H9 (cell line): ENCODE measurements around the gene C1orf122. TPM values are rescaled to one million over a fixed set of nuclear protein-coding genes. Genes with fewer than 3 reads are reported as not detected.

ENCODE experiments used
- DNase-seq: peaks from one replicate; pipeline ENCODE4 v3.0.0-alpha.2; 2017
- H2AFZ ChIP-seq: one replicate; pipeline ENCODE4 v1.6.1; 2013; ENCODE audit warnings: mild to moderate bottlenecking, low read length, control low read depth, moderate library complexity
- H2AK5ac ChIP-seq: 2 replicates; pipeline ENCODE4 v1.6.1; 2013; ENCODE audit warnings: low read length, control low read depth, mixed read lengths; ENCODE audit not compliant: insufficient read length
- H2BK120ac ChIP-seq: one replicate; pipeline ENCODE4 v1.6.1; 2013; ENCODE audit warnings: low read depth, mild to moderate bottlenecking, low read length, control low read depth, inconsistent platforms; ENCODE audit not compliant: poor library complexity, severe bottlenecking
- H2BK12ac ChIP-seq: 2 replicates; pipeline ENCODE4 v1.6.1; 2013; ENCODE audit warnings: low read length, control low read depth, mixed read lengths, low read depth; ENCODE audit not compliant: insufficient read length
- H2BK15ac ChIP-seq: 2 replicates; pipeline ENCODE4 v1.6.1; 2013; ENCODE audit warnings: low read depth, low read length, control low read depth
- H2BK20ac ChIP-seq: one replicate; pipeline ENCODE4 v1.6.1; 2013; ENCODE audit warnings: low read depth, mild to moderate bottlenecking, low read length, control low read depth, inconsistent platforms; ENCODE audit not compliant: poor library complexity, severe bottlenecking
- H2BK5ac ChIP-seq: 2 replicates; pipeline ENCODE4 v1.6.1; 2013; ENCODE audit warnings: low read length, control low read depth, mixed read lengths; ENCODE audit not compliant: insufficient read length
- H3K14ac ChIP-seq: 2 replicates; pipeline ENCODE4 v1.6.1; 2013; ENCODE audit warnings: low read length, control low read depth; ENCODE audit not compliant: insufficient read depth
- H3K18ac ChIP-seq: 2 replicates; pipeline ENCODE4 v1.6.1; 2013; ENCODE audit warnings: low read depth, mild to moderate bottlenecking, mixed read lengths, low read length, control low read depth; ENCODE audit not compliant: insufficient read length
- H3K23ac ChIP-seq: 2 replicates; pipeline ENCODE4 v1.6.1; 2013; ENCODE audit warnings: low read length, control low read depth, mixed read lengths, low read depth; ENCODE audit not compliant: insufficient read length
- H3K23me2 ChIP-seq: 2 replicates; pipeline ENCODE4 v1.6.1; 2013; ENCODE audit warnings: low read depth, mild to moderate bottlenecking, mixed read lengths, low read length, control low read depth; ENCODE audit not compliant: insufficient read length, poor library complexity, severe bottlenecking
- H3K27ac ChIP-seq: 2 replicates; pipeline ENCODE4 v1.5.1; 2013; ENCODE audit warnings: low read length, control low read depth, mixed read lengths, low read depth; ENCODE audit not compliant: insufficient read length
- H3K27me3 ChIP-seq: 2 replicates; pipeline ENCODE4 v1.6.1; 2013; ENCODE audit warnings: low read length, control low read depth, inconsistent platforms; ENCODE audit not compliant: insufficient read depth
- H3K4ac ChIP-seq: 2 replicates; pipeline ENCODE4 v1.6.1; 2013; ENCODE audit warnings: low read depth, mild to moderate bottlenecking, control low read depth, inconsistent platforms, low read length, moderate library complexity
- H3K4me1 ChIP-seq: 2 replicates; pipeline ENCODE4 v1.6.1; 2013; ENCODE audit warnings: low read length, control low read depth, inconsistent platforms; ENCODE audit not compliant: insufficient read depth
- H3K4me2 ChIP-seq: 2 replicates; pipeline ENCODE4 v1.6.1; 2013; ENCODE audit warnings: low read length, control low read depth, mixed read lengths; ENCODE audit not compliant: insufficient read length, insufficient read depth
- H3K56ac ChIP-seq: 2 replicates; pipeline ENCODE4 v1.6.1; 2013; ENCODE audit warnings: low read depth, mild to moderate bottlenecking, mixed read lengths, low read length, control low read depth; ENCODE audit not compliant: insufficient read length
- H3K79me1 ChIP-seq: 2 replicates; pipeline ENCODE4 v1.6.1; 2013; ENCODE audit warnings: low read depth, mild to moderate bottlenecking, moderate library complexity, low read length, control low read depth, inconsistent platforms; ENCODE audit not compliant: insufficient read depth, poor library complexity, severe bottlenecking
- H3K79me2 ChIP-seq: 2 replicates; pipeline ENCODE4 v1.6.1; 2013; ENCODE audit warnings: low read length, control low read depth, inconsistent platforms; ENCODE audit not compliant: insufficient read depth
- H3K9ac ChIP-seq: 2 replicates; pipeline ENCODE4 v1.6.1; 2013; ENCODE audit warnings: low read length, control low read depth, mixed read lengths; ENCODE audit not compliant: insufficient read length; ENCODE audit errors: extremely low read depth
- H3K9me3 ChIP-seq: one replicate; pipeline ENCODE4 v1.6.1; 2013; ENCODE audit warnings: low read depth, low read length, inconsistent platforms; ENCODE audit not compliant: control insufficient read depth
- H3T11ph ChIP-seq: one replicate; pipeline ENCODE4 v1.6.1; 2013; ENCODE audit warnings: mild to moderate bottlenecking, low read length, control low read depth, inconsistent platforms
- H4K20me1 ChIP-seq: one replicate; pipeline ENCODE4 v1.6.1; 2013; ENCODE audit not compliant: control insufficient read depth, insufficient read length, insufficient read depth
- H4K5ac ChIP-seq: 2 replicates; pipeline ENCODE4 v1.6.1; 2013; ENCODE audit warnings: low read depth, mild to moderate bottlenecking, mixed read lengths, low read length, control low read depth; ENCODE audit not compliant: insufficient read length
- H4K8ac ChIP-seq: replicated peaks from 2 replicates; pipeline ENCODE4 v1.6.1; 2013; ENCODE audit warnings: low read length, control low read depth, mixed read lengths, low read depth; ENCODE audit not compliant: insufficient read length
- H4K91ac ChIP-seq: 2 replicates; pipeline ENCODE4 v1.6.1; 2013; ENCODE audit warnings: low read depth, mild to moderate bottlenecking, moderate library complexity, mixed read lengths, low read length, control low read depth; ENCODE audit not compliant: insufficient read length
- H3K27ac Mint-ChIP-seq, 3 experiments: 2 replicates in 2 of 3; 3 replicates in 1 of 3; pipeline ENCODE4 v1.8.0; 2020 to 2021; ENCODE audit warnings: mixed read lengths in 3 of 3, mild to moderate bottlenecking in 1 of 3, moderate library complexity in 1 of 3
- H3K27me3 Mint-ChIP-seq: 2 replicates; pipeline ENCODE4 v1.8.0; 2021; ENCODE audit warnings: low read depth, mild to moderate bottlenecking, moderate library complexity, mixed read lengths
- H3K36me3 Mint-ChIP-seq, 3 experiments: 2 replicates in 2 of 3; 3 replicates in 1 of 3; pipeline ENCODE4 v1.8.0; 2020 to 2021; ENCODE audit warnings: low read depth in 3 of 3, mixed read lengths in 3 of 3; ENCODE audit not compliant: insufficient read depth in 1 of 3
- H3K4me1 Mint-ChIP-seq, 2 experiments: 2 replicates each; pipeline ENCODE4 v1.8.0; 2020; ENCODE audit warnings: mixed read lengths in 2 of 2
- H3K4me3 Mint-ChIP-seq, 2 experiments: 2 replicates in 1 of 2; 3 replicates in 1 of 2; pipeline ENCODE4 v1.8.0; 2020 to 2021; ENCODE audit warnings: mild to moderate bottlenecking in 2 of 2, mixed read lengths in 2 of 2, moderate library complexity in 1 of 2
- H3K9me3 Mint-ChIP-seq, 2 experiments: 2 replicates in 1 of 2; 3 replicates in 1 of 2; pipeline ENCODE4 v1.8.0; 2020; ENCODE audit warnings: mild to moderate bottlenecking in 2 of 2, mixed read lengths in 2 of 2, moderate library complexity in 1 of 2
- CTCF ChIP-seq: fragments of 200-600 bp; sonication (generic); conservative IDR thresholded peaks from 3 replicates; pipeline ENCODE4 v1.8.0; 2021; ENCODE audit warnings: antibody characterized with exemption, mild to moderate bottlenecking
- WGBS: extraction: QIAGEN DNeasy Blood & Tissue Kit; methylation state at CpG from one replicate; pipeline ENCODE4 v1.1.7; 2013; ENCODE audit warnings: missing lambda C conversion rate, low lambda C conversion rate, mixed read lengths; ENCODE audit not compliant: insufficient read length; ENCODE audit errors: extremely low coverage; 5-methylcytosine and 5-hydroxymethylcytosine counted together
- total RNA-seq: library from RNA; stranded (reverse); gene quantifications from 2 replicates; pipeline ENCODE4 v1.2.1, GENCODE V29; 2021

C1orf122 gene
- total RNA-seq, 1 experiment from 2014 or later = 59.3 TPM

GRCh38 chr1:37776946-37777516 is 30.6 kb upstream of the C1orf122 start:
- TF ChIP-seq CTCF = no peak
- no peak overlapping the region for H4K91ac ChIP-seq
- H2BK120ac ChIP-seq = no peak overlapping the region
- Mint-ChIP-seq H3K27ac (no peak overlapping the region), H3K4me1 (no peaks in the 10 kb centered on the region), H3K4me3 (no peak overlapping the region), H3K27me3 (peaks cover 42% of the 10 kb centered on the region), H3K9me3 (peaks cover 10 to 11% of the 10 kb centered on the region in 2 experiments), H3K36me3 (no peaks in the 10 kb centered on the region)
- no peak overlapping the region for H3K14ac ChIP-seq
- H3T11ph ChIP-seq = no peak overlapping the region
- H3K23ac ChIP-seq = no peak overlapping the region
- peaks cover 2% of the 10 kb centered on the region for H3K27me3 ChIP-seq
- no CpG with 5 or more reads among the region's 4 CpGs for WGBS
- H2BK12ac ChIP-seq = no peak overlapping the region
- H3K79me1 ChIP-seq = no peaks in the 10 kb centered on the region
- H2AFZ ChIP-seq = no peak overlapping the region
- no peak overlapping the region for H3K9ac ChIP-seq
- no peak overlapping the region for H3K18ac ChIP-seq
- H3K4me1 ChIP-seq = no peaks in the 10 kb centered on the region
- no peak overlapping the region for H3K4me2 ChIP-seq
- H3K27ac ChIP-seq = no peak overlapping the region
- H3K4ac ChIP-seq = no peak overlapping the region
- no peak overlapping the region for H2BK15ac ChIP-seq
- H4K5ac ChIP-seq = no peak overlapping the region
- no peaks in the 10 kb centered on the region for H3K79me2 ChIP-seq
- no peaks in the 10 kb centered on the region for H3K23me2 ChIP-seq
- DNase-seq = no peak
- H2BK5ac ChIP-seq = no peak overlapping the region
- no peaks in the 10 kb centered on the region for H3K9me3 ChIP-seq
- H3K56ac ChIP-seq = no peak overlapping the region
- H4K8ac ChIP-seq = no peak overlapping the region
- no peaks in the 10 kb centered on the region for H4K20me1 ChIP-seq
- H2AK5ac ChIP-seq = no peak overlapping the region
- no peak overlapping the region for H2BK20ac ChIP-seq
